Mesenteric fat pad (tissue), 1 donor: ENCODE data around the gene PTGES2. TPM values are rescaled to one million over a fixed set of nuclear protein-coding genes. Genes with fewer than 3 reads are reported as not detected.
"Not testable (repeated sequence)": the region's sequence is repeated elsewhere in the genome, so short reads cannot be mapped to it uniquely, and the experiment has no call there.

Experiments used
- DNase-seq: peaks from one replicate; pipeline ENCODE4 v3.0.0-alpha.2; 2020; ENCODE audit warnings: low spot score
- total RNA-seq: library from RNA; stranded (reverse); fragmentation: NEBNext Ultra II Directional; extraction: Animal tissue kit (Norgen Biotek cat#: 25700); gene quantifications from one replicate; pipeline ENCODE4 v1.2.1, GENCODE V29; 2021
- donor health status: DM: yes; HTN: yes; CAD: no.

Gene PTGES2
- total RNA-seq, 1 donor from 2014 or later, result 59.5 TPM

- no peak for DNase-seq
Observed at GRCh38 chr9:128139621-128140020, 12.1 kb upstream of the PTGES2 start.

- no peak for DNase-seq
Observed at GRCh38 chr9:128138001-128138400, 10.5 kb upstream of the PTGES2 start.

GRCh38 chr9:128136816-128137793, 9.6 kb upstream of the PTGES2 start:
- DNase-seq, result no peak

- DNase-seq, result not testable (repeated sequence)
Observed at GRCh38 chr9:128135561-128135960, 8.0 kb upstream of the PTGES2 start.

GRCh38 chr9:128132139-128132538, 4.6 kb upstream of the PTGES2 start:
- DNase-seq, result not testable (repeated sequence)

- not testable (repeated sequence) for DNase-seq
Observed at GRCh38 chr9:128131346-128131745, 3.8 kb upstream of the PTGES2 start.

GRCh38 chr9:128130651-128131050, 3.1 kb upstream of the PTGES2 start:
- not testable (repeated sequence) for DNase-seq

- not testable (repeated sequence) for DNase-seq
Observed at GRCh38 chr9:128129976-128130590, 2.6 kb upstream of the PTGES2 start.

- no peak for DNase-seq
Observed at GRCh38 chr9:128128836-128129590, 1.5 kb upstream of the PTGES2 start.

GRCh38 chr9:128127990-128128835, 684 bp upstream of the PTGES2 start:
- no peak for DNase-seq

- DNase-seq, result no peak
Observed at GRCh38 chr9:128125580-128126354, 1.8 kb downstream of the PTGES2 start.

- no peak for DNase-seq
Observed at GRCh38 chr9:128124873-128125579, 2.5 kb downstream of the PTGES2 start.

GRCh38 chr9:128124451-128124850, 3.1 kb downstream of the PTGES2 start:
- no peak for DNase-seq

GRCh38 chr9:128123451-128124080, 4.0 kb downstream of the PTGES2 start:
- no peak for DNase-seq

- no peak for DNase-seq
Observed at GRCh38 chr9:128122809-128123175, 4.7 kb downstream of the PTGES2 start.

GRCh38 chr9:128121924-128122808, 5.4 kb downstream of the PTGES2 start:
- no peak for DNase-seq

- no peak for DNase-seq
Observed at GRCh38 chr9:128121466-128121810, 6.1 kb downstream of the PTGES2 start.
